ENCODE measurements around the gene CD53.
"Not testable (repeated sequence)": the region's sequence is repeated elsewhere in the genome, so short reads cannot be mapped to it uniquely, and the experiment has no call there.

Gene CD53

GRCh38 chr1:110918016-110918415 lies 45.1 kb downstream of the CD53 start:
- no peak for DNase-seq

- no peak for DNase-seq
These were observed 49.0 kb downstream of the CD53 start for GRCh38 chr1:110921953-110922352.

GRCh38 chr1:110927484-110928075 lies 54.6 kb downstream of the CD53 start:
- no peak for DNase-seq

DNA sequence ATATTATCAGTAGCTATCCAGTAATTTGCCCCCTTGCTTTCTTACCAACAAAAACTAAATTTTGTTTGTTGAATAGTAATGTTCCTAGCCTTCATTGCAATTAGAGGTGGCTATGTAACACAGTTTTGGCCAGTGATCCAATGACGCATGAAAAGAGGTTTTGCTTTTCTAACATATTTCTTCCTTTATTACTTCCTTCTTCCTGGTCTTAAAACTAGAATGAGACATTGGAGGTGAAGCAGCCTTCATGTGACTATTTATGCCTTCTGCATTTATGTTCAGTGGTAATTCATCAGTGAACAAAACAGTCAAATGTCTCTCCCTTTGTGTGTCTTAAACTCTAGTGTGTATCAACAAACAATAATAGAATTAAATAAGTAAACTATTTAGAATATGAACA lies 55.2 kb downstream of the CD53 start:
- no peak for DNase-seq

GRCh38 chr1:110928904-110929303 lies 56.0 kb downstream of the CD53 start:
- no peak for DNase-seq

GRCh38 chr1:110931097-110931496 lies 58.1 kb downstream of the CD53 start:
- not testable (repeated sequence) for DNase-seq

- DNase-seq = no peak
These were observed 63.6 kb downstream of the CD53 start for GRCh38 chr1:110936567-110936966.

DNA sequence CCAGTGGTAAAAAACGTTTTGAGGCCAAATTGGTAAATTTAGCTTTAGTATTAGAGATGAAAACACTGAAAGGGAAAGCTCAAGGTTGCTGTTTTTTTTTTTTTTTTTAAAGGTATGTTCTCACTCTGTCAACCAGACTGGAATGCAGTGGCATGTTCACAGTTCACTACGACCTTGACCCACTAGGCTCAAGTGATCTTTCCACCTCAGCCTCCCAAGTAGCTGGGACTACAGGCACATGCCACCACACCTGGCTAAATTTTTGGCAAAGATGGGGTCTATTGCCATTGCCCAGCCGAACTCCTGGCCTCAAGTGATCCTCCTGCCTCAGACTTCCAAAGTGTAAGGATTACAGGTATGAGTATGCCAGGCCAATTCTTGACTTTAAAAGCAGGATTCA lies 71.9 kb downstream of the CD53 start:
- no peak for DNase-seq

- DNase-seq = no peak
These were observed 72.7 kb downstream of the CD53 start for GRCh38 chr1:110945626-110946025.

- no peak for DNase-seq
These were observed 75.3 kb downstream of the CD53 start for GRCh38 chr1:110948038-110948810.

All from stimulated activated CD4-positive, alpha-beta T cell treated with anti-CD3 and anti-CD28 coated beads, Interleukin-4, amount 100 ng/mL, for 1 hour (primary cell).